MCF 10A (cell line): Measurements from ENCODE around the gene SCUBE3. TPM values are rescaled to one million over a fixed set of nuclear protein-coding genes. Genes with fewer than 3 reads are reported as not detected.
A peak's percentile ranks its signal among the peaks of the same experiment; 100 is the strongest.

Experiments used
- BruUV-seq: library from RNA; stranded (reverse); fragments of 400-500 nt; replicated peaks from 2 replicates; lab custom pipeline; 2021; lab: Mats Ljungman, UMichigan
- CTCF ChIA-PET: fragments of 300-600 bp; sonication (Branson Sonifier 250); formaldehyde crosslinking; extraction: SDS; loops from one replicate; lab custom pipeline; 2021; ENCODE audit warnings: antibody characterized with exemption, inconsistent platforms; lab: Yijun Ruan, JAX
- POLR2A ChIA-PET: fragments of 300-600, 350-650 bp; sonication (Branson Sonifier 250); formaldehyde crosslinking; extraction: SDS; loops from one replicate; lab custom pipeline; 2020; ENCODE audit warnings: antibody characterized with exemption, inconsistent platforms; lab: Yijun Ruan, JAX
- DNase-seq: peaks from one replicate; pipeline ENCODE4 v3.0.0-alpha.2; 2018; ENCODE audit not compliant: unreplicated experiment
- H3K27ac Mint-ChIP-seq: one replicate; pipeline ENCODE4 v1.8.0; 2022; ENCODE audit warnings: mild to moderate bottlenecking, low read depth, mixed read lengths; ENCODE audit not compliant: unreplicated experiment
- H3K27me3 Mint-ChIP-seq: one replicate; pipeline ENCODE4 v1.8.0; 2022; ENCODE audit warnings: mixed read lengths; ENCODE audit not compliant: insufficient read depth, unreplicated experiment
- H3K36me3 Mint-ChIP-seq: one replicate; pipeline ENCODE4 v1.8.0; 2022; ENCODE audit warnings: mild to moderate bottlenecking, moderate library complexity, mixed read lengths; ENCODE audit not compliant: insufficient read depth, unreplicated experiment
- H3K4me1 Mint-ChIP-seq: one replicate; pipeline ENCODE4 v1.8.0; 2022; ENCODE audit warnings: mixed read lengths; ENCODE audit not compliant: insufficient read depth, unreplicated experiment
- H3K4me3 Mint-ChIP-seq: one replicate; pipeline ENCODE4 v1.8.0; 2022; ENCODE audit warnings: mild to moderate bottlenecking, moderate library complexity, mixed read lengths; ENCODE audit not compliant: unreplicated experiment
- H3K9me3 Mint-ChIP-seq: one replicate; pipeline ENCODE4 v1.8.0; 2022; ENCODE audit warnings: mixed read lengths; ENCODE audit not compliant: unreplicated experiment
- CTCF ChIP-seq: fragments of 200-600 bp; IDR thresholded peaks from one replicate; pipeline ENCODE4 v1.8.0; 2022; ENCODE audit warnings: antibody characterized with exemption, mild to moderate bottlenecking; ENCODE audit not compliant: unreplicated experiment
- intact Hi-C: fragments of 100-400 bp; cut with micrococcal nuclease; formaldehyde crosslinking; loops from 2 replicates; pipeline ENCODE4 v1.14.1; 2022
- total RNA-seq: library from RNA; stranded (reverse); gene quantifications from 2 replicates; pipeline ENCODE4 v1.2.3, GENCODE V29; 2022

Gene SCUBE3
- total RNA-seq, 1 experiment from 2014 or later, result not detected

- POLR2A ChIA-PET, result no interaction called here
- DNase-seq, result no peak
- no TSS peak for BruUV-seq
Observed at GRCh38 chr6:35177596-35177995, 36.2 kb upstream of the SCUBE3 start.

DNA sequence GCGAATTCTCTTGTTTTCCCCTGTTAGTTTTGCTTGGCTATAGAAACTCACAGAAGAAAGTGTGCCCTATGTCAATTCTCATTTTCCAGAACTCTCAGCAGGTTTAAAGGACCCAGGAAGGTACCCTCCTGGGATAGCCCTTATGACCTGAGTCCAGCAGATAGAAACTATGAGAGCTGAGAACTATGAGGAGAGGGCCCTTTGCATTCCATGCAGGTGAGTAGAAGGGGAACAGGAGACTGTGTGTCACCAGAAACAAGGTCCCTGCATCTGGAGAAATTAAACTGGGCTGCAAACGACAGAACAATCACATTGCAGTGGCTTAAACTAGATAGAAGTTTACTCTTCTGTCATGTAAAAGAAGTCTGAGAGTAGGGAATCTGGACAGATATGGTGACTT, 35.7 kb upstream of the SCUBE3 start:
- POLR2A ChIA-PET, result no interaction called here

More at GRCh38 chr6:35177596-35177995, 36.2 kb upstream of the SCUBE3 start:
- Mint-ChIP-seq H3K27me3 (no peaks in the 10 kb centered on the region), H3K27ac (no peak overlapping the region), H3K4me1 (peaks cover 33% of the 10 kb centered on the region), H3K9me3 (no peaks in the 10 kb centered on the region), H3K4me3 (no peak overlapping the region), H3K36me3 (no peaks in the 10 kb centered on the region)
- CTCF ChIA-PET, result no interaction called here
- TF ChIP-seq CTCF, result no peak
- intact Hi-C loops, result no loop called here

DNA sequence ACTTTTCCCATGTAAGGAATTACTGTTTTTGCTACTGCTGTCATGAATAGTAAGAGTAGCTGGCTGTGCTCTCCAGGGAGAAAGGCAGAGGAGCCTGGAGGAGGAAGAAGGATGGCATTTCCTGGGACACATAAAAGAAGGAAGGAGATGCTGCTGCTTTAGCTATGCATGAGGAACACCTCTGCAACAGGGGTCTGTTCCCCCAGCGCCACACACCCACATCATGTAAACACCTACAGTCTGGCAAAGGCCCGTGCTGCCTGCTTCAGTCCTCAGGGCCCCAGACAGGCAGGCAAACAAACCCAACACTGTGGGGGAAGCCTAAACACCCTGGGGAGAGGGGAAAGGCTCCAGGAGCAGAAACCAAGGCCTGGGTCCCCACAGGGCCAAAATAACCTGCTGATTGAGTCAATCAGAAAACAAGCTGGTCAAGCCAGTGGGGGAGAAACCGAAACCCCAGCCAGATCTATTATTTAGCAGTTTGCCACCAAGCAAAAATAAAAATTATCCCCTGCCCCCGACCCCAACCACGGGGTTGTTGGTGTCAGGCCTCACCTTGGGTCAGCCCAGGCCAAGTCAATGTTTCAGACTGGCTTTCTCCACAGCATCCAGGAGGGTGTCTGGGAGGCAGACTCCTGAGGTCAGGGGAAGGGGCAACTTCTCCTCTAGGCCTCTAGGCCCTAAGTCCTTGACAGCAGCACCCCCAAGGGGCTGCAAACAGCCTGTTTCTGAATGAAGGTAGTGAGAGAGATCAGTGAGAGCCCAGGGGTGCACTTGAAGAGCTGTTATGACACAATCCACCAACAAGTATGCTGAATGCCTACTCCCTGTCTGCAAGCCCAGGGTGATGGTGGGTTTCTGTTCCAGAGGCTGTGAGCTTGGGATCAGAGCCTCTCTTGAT, 34.6 kb upstream of the SCUBE3 start:
- Mint-ChIP-seq H3K9me3 (no peaks in the 10 kb centered on the region), H3K36me3 (no peaks in the 10 kb centered on the region), H3K4me1 (peaks cover 31% of the 10 kb centered on the region), H3K27ac (no peak overlapping the region), H3K27me3 (no peaks in the 10 kb centered on the region), H3K4me3 (no peak overlapping the region)
- POLR2A ChIA-PET, result interaction anchor here (1.0 to 1.2 kb wide), 2 partner anchors 13 to 80 kb away, joined by 3 to 4 read pairs; no protein-coding TSS in a partner anchor
- BruUV-seq, result no TSS peak
- DNase-seq, result no peak
- CTCF ChIA-PET, result interaction anchor here (0.5 to 1.5 kb wide), 5 partner anchors 9 to 577 kb away, joined by 3 to 8 read pairs (median 3); no protein-coding TSS in a partner anchor
- intact Hi-C loops, result no loop called here
- TF ChIP-seq CTCF, result no peak

More for the DNA sequence above, 35.7 kb upstream of the SCUBE3 start:
- no TSS peak for BruUV-seq
- Mint-ChIP-seq H3K4me3 (no peak overlapping the region), H3K4me1 (peaks cover 33% of the 10 kb centered on the region), H3K9me3 (no peaks in the 10 kb centered on the region), H3K27me3 (no peaks in the 10 kb centered on the region), H3K27ac (no peak overlapping the region), H3K36me3 (no peaks in the 10 kb centered on the region)
- DNase-seq, result no peak
- intact Hi-C loops, result no loop called here
- TF ChIP-seq CTCF, result no peak
- CTCF ChIA-PET, result interaction anchor here (0.6 kb wide), 1 partner anchor 8 kb away, joined by 3 read pairs; no protein-coding TSS in a partner anchor

GRCh38 chr6:35179901-35180535, 33.7 kb upstream of the SCUBE3 start:
- peak overlapping the region; percentile 12 for H3K27ac Mint-ChIP-seq
- POLR2A ChIA-PET, result interaction anchor here (1.0 to 1.2 kb wide), 3 partner anchors 13 to 291 kb away, joined by 3 to 4 read pairs (median 4); partner anchors contain the start of gene ANKS1A

More at GRCh38 chr6:35179901-35180535, 33.7 kb upstream of the SCUBE3 start:
- DNase-seq, result no peak
- Mint-ChIP-seq H3K36me3 (no peaks in the 10 kb centered on the region), H3K9me3 (no peaks in the 10 kb centered on the region), H3K4me1 (peaks cover 39% of the 10 kb centered on the region), H3K4me3 (no peak overlapping the region), H3K27me3 (no peaks in the 10 kb centered on the region)
- intact Hi-C loops, result no loop called here
- no TSS peak for BruUV-seq
- TF ChIP-seq CTCF, result no peak
- CTCF ChIA-PET, result interaction anchor here (1.2 to 1.5 kb wide), 2 partner anchors 25 to 34 kb away, joined by 4 to 8 read pairs; no protein-coding TSS in a partner anchor
